Neural cell (in vitro differentiated cells): ENCODE data around the gene ACTG2.

Experiments
- CTCF ChIP-seq: fragments of 450-650 bp; IDR thresholded peaks from 2 replicates; pipeline ENCODE4 v1.5.1; 2014; ENCODE audit warnings: antibody characterized with exemption, mild to moderate bottlenecking, moderate library complexity; ENCODE audit not compliant: poor library complexity, severe bottlenecking
- EP300 ChIP-seq: fragments of 450-650 bp; conservative IDR thresholded peaks from 2 replicates; pipeline ENCODE4 v1.6.1; 2014; ENCODE audit warnings: antibody characterized with exemption, mild to moderate bottlenecking, moderate library complexity; ENCODE audit not compliant: poor library complexity, severe bottlenecking
- EZH2 ChIP-seq: fragments of 200-600, 300-800 bp; shearing (Covaris generic), sonication (generic); IDR thresholded peaks from 2 replicates; pipeline ENCODE4 v1.6.1; 2014; ENCODE audit warnings: antibody characterized with exemption, low read length, borderline replicate concordance, mild to moderate bottlenecking; ENCODE audit not compliant: insufficient read depth, poor library complexity, severe bottlenecking
- MXI1 ChIP-seq: fragments of 450-650 bp; conservative IDR thresholded peaks from 2 replicates; pipeline ENCODE4 v1.6.1; 2014; ENCODE audit warnings: antibody characterized with exemption, mild to moderate bottlenecking; ENCODE audit not compliant: poor library complexity, severe bottlenecking
- POLR2AphosphoS5 ChIP-seq: IDR thresholded peaks from 2 replicates; pipeline ENCODE4 v1.6.1; 2012
- RAD21 ChIP-seq: fragments of 450-650 bp; conservative IDR thresholded peaks from 2 replicates; pipeline ENCODE4 v1.6.1; 2014; ENCODE audit warnings: antibody characterized with exemption, mild to moderate bottlenecking, moderate library complexity
- REST ChIP-seq: IDR thresholded peaks from 2 replicates; pipeline ENCODE4 v1.6.1; 2012; ENCODE audit warnings: borderline replicate concordance
- SMC3 ChIP-seq: fragments of 450-650 bp; conservative IDR thresholded peaks from 2 replicates; pipeline ENCODE4 v1.6.1; 2014; ENCODE audit warnings: antibody characterized with exemption, mild to moderate bottlenecking, moderate library complexity; ENCODE audit not compliant: poor library complexity
- TAF1 ChIP-seq: IDR thresholded peaks from 2 replicates; pipeline ENCODE4 v1.6.1; 2012; ENCODE audit warnings: low read depth

- TF ChIP-seq EZH2: no peak
- no peak for TF ChIP-seq CTCF
- TF ChIP-seq EP300: no peak
- no peak for TF ChIP-seq SMC3
- no peak for TF ChIP-seq REST
- no peak for TF ChIP-seq POLR2AphosphoS5
- TF ChIP-seq RAD21: no peak
- no peak for TF ChIP-seq TAF1
- TF ChIP-seq MXI1: no peak
Observed at GRCh38 chr2:73897240-73897583, 4.4 kb downstream of the ACTG2 start.
